Measurements from ENCODE around the gene ZNF93.
"Not testable (repeated sequence)": the region's sequence is repeated elsewhere in the genome, so short reads cannot be mapped to it uniquely, and the experiment has no call there.

ZNF93 gene

DNA sequence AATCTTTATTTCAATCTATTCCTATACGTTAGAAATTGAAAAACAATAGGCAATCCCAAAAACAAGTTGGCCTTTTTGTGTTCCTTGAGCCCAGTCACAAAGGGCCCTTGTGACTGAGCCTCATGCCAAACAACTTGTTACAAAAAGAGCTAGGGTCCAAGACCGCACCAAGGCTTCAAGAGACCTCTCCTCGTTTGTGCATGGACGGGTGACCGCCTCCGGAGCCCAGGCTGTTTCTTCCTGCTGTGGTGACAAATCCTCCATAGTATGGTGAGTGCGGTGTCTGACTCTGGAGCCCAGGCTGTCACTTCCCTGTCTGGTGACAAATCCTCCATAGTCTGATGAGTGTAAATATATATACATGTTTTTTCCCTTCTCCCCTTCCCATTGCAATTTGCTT lies 63.7 kb downstream of the ZNF93 start:
- Histone ChIP-seq H3K27me3 (ENCODE audit: insufficient read depth, low read depth) (no peaks in the 10 kb centered on the region), H3K4me3 (IDR thresholded peaks at IDR 0.05; ENCODE audit: insufficient read depth, low read depth, low read length) (no peak overlapping the region), H4K20me1 (ENCODE audit: insufficient read depth) (no peaks in the 10 kb centered on the region), H3K4me2 (no peak overlapping the region), H3K9ac (no peak overlapping the region), H3K36me3 (ENCODE audit: insufficient read depth) (no peaks in the 10 kb centered on the region), H3K79me2 (ENCODE audit: insufficient read depth, low read depth) (no peaks in the 10 kb centered on the region), H2AFZ (ENCODE audit: low read depth) (no peak overlapping the region), H3K27ac (no peak overlapping the region), H3K4me1 (ENCODE audit: low read depth, poor library complexity, severe bottlenecking) (no peaks in the 10 kb centered on the region)
- TF ChIP-seq, protein P1, sequence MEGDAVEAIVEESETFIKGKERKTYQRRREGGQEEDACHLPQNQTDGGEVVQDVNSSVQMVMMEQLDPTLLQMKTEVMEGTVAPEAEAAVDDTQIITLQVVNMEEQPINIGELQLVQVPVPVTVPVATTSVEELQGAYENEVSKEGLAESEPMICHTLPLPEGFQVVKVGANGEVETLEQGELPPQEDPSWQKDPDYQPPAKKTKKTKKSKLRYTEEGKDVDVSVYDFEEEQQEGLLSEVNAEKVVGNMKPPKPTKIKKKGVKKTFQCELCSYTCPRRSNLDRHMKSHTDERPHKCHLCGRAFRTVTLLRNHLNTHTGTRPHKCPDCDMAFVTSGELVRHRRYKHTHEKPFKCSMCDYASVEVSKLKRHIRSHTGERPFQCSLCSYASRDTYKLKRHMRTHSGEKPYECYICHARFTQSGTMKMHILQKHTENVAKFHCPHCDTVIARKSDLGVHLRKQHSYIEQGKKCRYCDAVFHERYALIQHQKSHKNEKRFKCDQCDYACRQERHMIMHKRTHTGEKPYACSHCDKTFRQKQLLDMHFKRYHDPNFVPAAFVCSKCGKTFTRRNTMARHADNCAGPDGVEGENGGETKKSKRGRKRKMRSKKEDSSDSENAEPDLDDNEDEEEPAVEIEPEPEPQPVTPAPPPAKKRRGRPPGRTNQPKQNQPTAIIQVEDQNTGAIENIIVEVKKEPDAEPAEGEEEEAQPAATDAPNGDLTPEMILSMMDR (conservative IDR thresholded peaks at IDR 0.05; ENCODE audit: low read depth, low read length), result no peak

DNA sequence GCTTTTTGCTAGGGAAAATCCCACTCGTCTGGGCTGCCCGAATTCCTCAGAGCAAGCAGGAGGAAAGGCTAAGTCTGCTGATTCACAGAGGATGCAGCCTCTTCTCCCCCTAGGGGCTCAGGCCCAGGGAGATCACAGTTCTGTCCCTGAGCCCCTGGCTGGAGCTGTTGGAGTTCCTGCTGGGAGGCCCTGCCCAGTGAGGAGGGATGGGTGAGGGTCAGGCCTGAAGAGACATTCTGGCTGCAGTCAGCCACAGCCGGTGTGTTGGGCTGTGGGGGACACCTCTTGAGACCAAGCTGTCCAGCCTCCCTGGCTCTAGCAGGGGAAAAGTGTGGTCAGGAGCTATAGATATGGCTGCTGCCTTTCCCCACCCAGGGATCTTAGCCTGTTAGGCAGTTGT lies 65.4 kb downstream of the ZNF93 start:
- H3K79me2 ChIP-seq (ENCODE audit: insufficient read depth, low read depth); H3K27me3 ChIP-seq (ENCODE audit: insufficient read depth, low read depth); H3K4me1 ChIP-seq (ENCODE audit: low read depth, poor library complexity, severe bottlenecking); H3K27ac ChIP-seq; H3K4me3 ChIP-seq (IDR thresholded peaks at IDR 0.05; ENCODE audit: insufficient read depth, low read depth, low read length); H4K20me1 ChIP-seq (ENCODE audit: insufficient read depth); H3K9ac ChIP-seq; H3K36me3 ChIP-seq (ENCODE audit: insufficient read depth); H2AFZ ChIP-seq (ENCODE audit: low read depth); H3K4me2 ChIP-seq: not testable (repeated sequence)

DNA sequence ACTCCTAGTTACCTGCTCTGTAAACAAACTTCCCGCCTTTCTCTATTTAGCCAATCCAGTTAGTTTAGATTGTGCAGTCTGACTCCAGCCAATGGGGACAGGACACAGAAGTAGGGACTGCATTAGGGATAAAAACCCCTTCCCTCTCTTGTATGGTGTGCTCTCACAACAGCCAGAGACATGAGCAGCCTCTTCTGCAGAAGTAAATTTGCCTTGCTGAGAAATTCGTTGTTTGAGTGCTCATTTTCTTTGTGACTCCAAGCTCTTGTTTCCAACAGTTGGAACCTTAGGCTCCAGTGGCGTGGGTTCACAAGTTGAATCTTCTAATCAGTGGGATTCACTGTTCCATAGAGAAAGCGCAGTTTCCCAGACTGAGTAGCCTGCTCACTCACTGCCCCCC lies 66.1 kb downstream of the ZNF93 start:
- H4K20me1 ChIP-seq (ENCODE audit: insufficient read depth), result no peaks in the 10 kb centered on the region
- no peaks in the 10 kb centered on the region for H3K4me1 ChIP-seq (ENCODE audit: low read depth, poor library complexity, severe bottlenecking)
- H3K79me2 ChIP-seq (ENCODE audit: insufficient read depth, low read depth), result no peaks in the 10 kb centered on the region
- no peaks in the 10 kb centered on the region for H3K36me3 ChIP-seq (ENCODE audit: insufficient read depth)
- no peak overlapping the region for H3K4me3 ChIP-seq (IDR thresholded peaks at IDR 0.05; ENCODE audit: insufficient read depth, low read depth, low read length)
- no peak overlapping the region for H3K9ac ChIP-seq
- no peak overlapping the region for H3K27ac ChIP-seq
- TF ChIP-seq, protein P1 (conservative IDR thresholded peaks at IDR 0.05; ENCODE audit: low read depth, low read length), result no peak
- no peak overlapping the region for H2AFZ ChIP-seq (ENCODE audit: low read depth)
- H3K27me3 ChIP-seq (ENCODE audit: insufficient read depth, low read depth), result no peaks in the 10 kb centered on the region
- no peak overlapping the region for H3K4me2 ChIP-seq
